PFSK-1 (cell line): ENCODE measurements around the gene FGD6.

Experiments
- FOXP2 ChIP-seq: optimal IDR thresholded peaks from 2 replicates; pipeline ENCODE3; 2011; ENCODE audit warnings: borderline replicate concordance, control low read depth, inconsistent platforms; ENCODE audit not compliant: insufficient read depth; ENCODE audit errors: extremely low read length, extremely low read depth
- POLR2AphosphoS5 ChIP-seq: IDR thresholded peaks from 2 replicates; pipeline ENCODE4 v1.6.1; 2012; ENCODE audit warnings: low read depth, mild to moderate bottlenecking, control low read depth, low read length, moderate library complexity
- SIN3A ChIP-seq: IDR thresholded peaks from 2 replicates; pipeline ENCODE4 v1.6.1; 2012; ENCODE audit warnings: mild to moderate bottlenecking, low read length, moderate library complexity, borderline replicate concordance; ENCODE audit not compliant: insufficient read depth
- TAF1 ChIP-seq: IDR thresholded peaks from 2 replicates; pipeline ENCODE4 v1.6.1; 2012; ENCODE audit warnings: low read length, control low read depth, borderline replicate concordance; ENCODE audit not compliant: insufficient read depth
- TF ChIP-seq, protein P1 (sequence below), 2 experiments: IDR thresholded peaks; 2 replicates each; pipeline versions ENCODE4 v1.6.1 to v1.8.0; 2011 to 2012; ENCODE audit warnings: low read depth in 2 of 2, low read length in 2 of 2, control low read depth in 1 of 2, inconsistent platforms in 1 of 2, mild to moderate bottlenecking in 1 of 2, moderate library complexity in 1 of 2; ENCODE audit not compliant: insufficient read depth in 1 of 2

The FGD6 gene

DNA sequence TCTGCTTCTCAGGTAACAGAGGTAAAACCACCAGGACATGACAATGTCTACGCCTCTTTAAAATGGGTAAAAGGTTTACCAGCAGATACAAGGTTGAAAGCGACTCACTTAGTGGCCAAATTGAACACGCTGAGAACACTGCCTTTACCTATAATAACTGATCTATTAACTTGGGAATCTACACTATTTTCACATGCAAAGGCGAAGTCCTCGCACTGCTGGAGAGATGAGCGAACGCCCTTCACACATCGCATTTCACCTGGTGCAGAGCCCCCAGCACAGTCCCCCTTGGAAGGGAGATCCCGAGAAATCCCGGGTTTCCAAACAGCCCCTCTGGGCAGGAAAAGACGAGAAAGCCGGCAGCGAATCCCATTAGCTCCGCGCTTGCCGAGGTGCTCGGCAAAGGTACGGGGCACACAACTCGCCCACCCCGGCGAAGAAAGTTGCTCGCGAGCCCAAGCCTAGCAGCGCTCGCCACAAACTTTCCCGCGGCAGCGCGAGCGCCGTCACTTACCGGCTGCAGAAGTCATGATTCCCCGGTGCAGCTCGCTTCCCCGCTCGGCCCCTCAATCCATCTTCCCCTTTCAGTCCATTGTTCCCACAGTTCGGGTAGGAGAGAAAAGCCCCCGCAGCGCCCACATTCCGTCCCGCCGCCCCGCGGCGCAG is 423 bp downstream of the FGD6 start:
- TF ChIP-seq TAF1 (no peak), POLR2AphosphoS5 (no peak), SIN3A (no peak), FOXP2 (no peak)
- TF ChIP-seq, protein P1, sequence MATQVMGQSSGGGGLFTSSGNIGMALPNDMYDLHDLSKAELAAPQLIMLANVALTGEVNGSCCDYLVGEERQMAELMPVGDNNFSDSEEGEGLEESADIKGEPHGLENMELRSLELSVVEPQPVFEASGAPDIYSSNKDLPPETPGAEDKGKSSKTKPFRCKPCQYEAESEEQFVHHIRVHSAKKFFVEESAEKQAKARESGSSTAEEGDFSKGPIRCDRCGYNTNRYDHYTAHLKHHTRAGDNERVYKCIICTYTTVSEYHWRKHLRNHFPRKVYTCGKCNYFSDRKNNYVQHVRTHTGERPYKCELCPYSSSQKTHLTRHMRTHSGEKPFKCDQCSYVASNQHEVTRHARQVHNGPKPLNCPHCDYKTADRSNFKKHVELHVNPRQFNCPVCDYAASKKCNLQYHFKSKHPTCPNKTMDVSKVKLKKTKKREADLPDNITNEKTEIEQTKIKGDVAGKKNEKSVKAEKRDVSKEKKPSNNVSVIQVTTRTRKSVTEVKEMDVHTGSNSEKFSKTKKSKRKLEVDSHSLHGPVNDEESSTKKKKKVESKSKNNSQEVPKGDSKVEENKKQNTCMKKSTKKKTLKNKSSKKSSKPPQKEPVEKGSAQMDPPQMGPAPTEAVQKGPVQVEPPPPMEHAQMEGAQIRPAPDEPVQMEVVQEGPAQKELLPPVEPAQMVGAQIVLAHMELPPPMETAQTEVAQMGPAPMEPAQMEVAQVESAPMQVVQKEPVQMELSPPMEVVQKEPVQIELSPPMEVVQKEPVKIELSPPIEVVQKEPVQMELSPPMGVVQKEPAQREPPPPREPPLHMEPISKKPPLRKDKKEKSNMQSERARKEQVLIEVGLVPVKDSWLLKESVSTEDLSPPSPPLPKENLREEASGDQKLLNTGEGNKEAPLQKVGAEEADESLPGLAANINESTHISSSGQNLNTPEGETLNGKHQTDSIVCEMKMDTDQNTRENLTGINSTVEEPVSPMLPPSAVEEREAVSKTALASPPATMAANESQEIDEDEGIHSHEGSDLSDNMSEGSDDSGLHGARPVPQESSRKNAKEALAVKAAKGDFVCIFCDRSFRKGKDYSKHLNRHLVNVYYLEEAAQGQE (IDR thresholded peaks at IDR 0.05; ENCODE audit: insufficient read depth in 1 of 2, low read depth in 2 of 2, low read length in 2 of 2), result no peak

DNA sequence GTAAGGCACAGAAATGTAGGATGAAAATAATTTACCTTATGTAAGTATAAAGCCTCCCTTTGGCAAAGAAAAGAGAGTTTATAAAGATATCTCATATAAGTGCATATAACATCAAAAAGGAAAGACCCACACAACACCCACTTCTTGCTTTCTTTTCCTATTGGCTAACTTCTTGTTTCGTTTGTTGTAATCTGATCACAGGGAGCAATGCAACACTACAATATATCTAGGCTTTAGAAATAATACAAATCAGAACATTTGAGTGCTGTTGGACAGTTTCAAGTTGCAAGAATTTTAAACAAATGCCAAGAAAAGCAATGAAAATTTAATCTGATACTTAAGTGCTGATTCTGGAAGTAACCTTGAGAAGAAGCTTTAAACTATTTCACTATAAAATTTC is 1.3 kb downstream of the FGD6 start:
- TF ChIP-seq SIN3A (no peak), TAF1 (no peak), FOXP2 (no peak), POLR2AphosphoS5 (no peak)
- TF ChIP-seq, protein P1 (IDR thresholded peaks at IDR 0.05; ENCODE audit: insufficient read depth in 1 of 2, low read depth in 2 of 2, low read length in 2 of 2), result no peak

DNA sequence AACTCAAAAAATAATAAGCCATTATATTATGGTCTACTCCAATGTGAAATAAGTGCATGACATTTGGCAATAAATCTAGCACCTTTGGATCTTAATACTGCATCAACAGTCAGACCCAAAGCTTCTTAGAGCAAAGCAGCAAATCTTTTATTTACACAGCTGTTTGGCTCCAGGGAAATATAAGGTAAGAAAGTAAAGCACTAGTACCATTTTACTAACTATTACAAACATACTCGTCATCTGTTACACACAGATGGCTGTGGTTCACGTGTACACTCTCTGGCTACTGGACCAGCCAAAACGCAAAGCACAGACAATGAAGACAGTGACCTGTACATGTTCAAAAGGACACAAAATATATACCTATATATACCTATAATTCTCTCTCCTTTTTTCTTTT is 2.8 kb downstream of the FGD6 start:
- TF ChIP-seq, protein P1 (IDR thresholded peaks at IDR 0.05; ENCODE audit: insufficient read depth in 1 of 2, low read depth in 2 of 2, low read length in 2 of 2), result no peak
- TF ChIP-seq POLR2AphosphoS5, result no peak
- no peak for TF ChIP-seq FOXP2
- TF ChIP-seq SIN3A, result no peak
- TF ChIP-seq TAF1, result no peak

DNA sequence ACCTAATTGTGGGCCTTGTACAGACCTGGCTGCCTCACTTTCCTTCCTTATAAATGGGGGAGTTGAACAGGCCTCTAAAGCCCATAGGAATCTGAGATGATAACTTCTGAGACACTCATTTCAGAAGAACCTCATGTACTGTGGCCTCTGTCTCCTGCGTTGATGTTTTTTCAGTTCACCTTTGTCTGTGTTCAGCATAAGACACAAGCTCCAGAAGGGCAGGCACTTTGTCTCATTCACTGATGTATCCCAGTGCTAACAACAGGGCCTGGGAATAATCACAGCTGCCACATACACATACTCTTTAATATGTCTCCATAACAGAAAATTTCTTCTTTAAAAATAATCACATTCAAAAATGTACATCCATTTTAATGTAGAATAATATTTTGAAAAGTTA is 3.3 kb downstream of the FGD6 start:
- TF ChIP-seq TAF1, result no peak
- TF ChIP-seq, protein P1 (IDR thresholded peaks at IDR 0.05; ENCODE audit: insufficient read depth in 1 of 2, low read depth in 2 of 2, low read length in 2 of 2), result no peak
- TF ChIP-seq FOXP2, result no peak
- no peak for TF ChIP-seq POLR2AphosphoS5
- no peak for TF ChIP-seq SIN3A

DNA sequence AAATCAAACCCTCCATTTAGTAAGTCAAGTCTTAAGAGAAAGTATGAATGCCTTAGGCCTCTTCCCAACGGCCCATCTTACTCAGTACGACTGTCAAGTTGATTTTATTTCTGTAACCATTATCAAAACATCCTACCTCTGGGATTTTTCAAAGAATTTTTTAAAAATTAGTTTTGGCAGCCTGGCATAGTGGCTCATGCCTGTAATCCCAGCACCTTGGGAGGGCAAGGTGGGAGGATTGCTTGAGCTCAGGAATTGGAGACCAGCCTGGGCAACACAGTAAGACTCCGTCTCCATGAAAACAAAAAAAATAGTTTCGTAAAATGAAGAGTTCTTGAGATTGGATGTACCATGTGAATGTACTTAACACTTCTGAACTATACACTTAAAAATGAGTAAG is 4.1 kb downstream of the FGD6 start:
- TF ChIP-seq TAF1 (no peak), SIN3A (no peak), FOXP2 (no peak)
